ENCODE measurements around the gene PIGH.
"Not testable (repeated sequence)": the region's sequence is repeated elsewhere in the genome, so short reads cannot be mapped to it uniquely, and the experiment has no call there.

PIGH gene

DNA sequence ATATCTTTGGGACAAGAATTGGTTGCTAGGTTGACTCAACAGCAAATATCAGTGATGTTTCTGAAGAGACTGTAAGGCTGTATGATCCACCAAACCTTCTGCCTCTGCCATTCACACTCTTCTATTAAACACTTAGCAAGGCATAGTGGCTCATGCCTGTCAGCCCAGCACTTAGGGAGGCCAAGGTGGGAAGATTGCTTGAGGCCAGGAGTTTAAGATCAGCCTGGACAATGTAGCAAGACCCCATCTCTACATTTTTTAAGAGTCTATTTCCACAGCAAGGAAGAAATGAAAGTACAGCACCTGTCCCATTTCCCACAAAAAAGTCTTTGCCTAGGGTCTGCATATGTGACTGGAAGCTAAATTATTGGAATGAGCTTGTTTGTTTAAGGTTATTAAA is 27.5 kb upstream of the PIGH start:
- no peak overlapping the region for H3K9ac ChIP-seq
- H3K4me3 ChIP-seq (IDR thresholded peaks at IDR 0.05; ENCODE audit: insufficient read depth, low read depth, low read length): no peak overlapping the region
- H3K4me1 ChIP-seq (ENCODE audit: low read depth, poor library complexity, severe bottlenecking): peaks cover 7% of the 10 kb centered on the region
- no peaks in the 10 kb centered on the region for H4K20me1 ChIP-seq (ENCODE audit: insufficient read depth)
- no peak overlapping the region for H3K4me2 ChIP-seq
- TF ChIP-seq, protein P1, sequence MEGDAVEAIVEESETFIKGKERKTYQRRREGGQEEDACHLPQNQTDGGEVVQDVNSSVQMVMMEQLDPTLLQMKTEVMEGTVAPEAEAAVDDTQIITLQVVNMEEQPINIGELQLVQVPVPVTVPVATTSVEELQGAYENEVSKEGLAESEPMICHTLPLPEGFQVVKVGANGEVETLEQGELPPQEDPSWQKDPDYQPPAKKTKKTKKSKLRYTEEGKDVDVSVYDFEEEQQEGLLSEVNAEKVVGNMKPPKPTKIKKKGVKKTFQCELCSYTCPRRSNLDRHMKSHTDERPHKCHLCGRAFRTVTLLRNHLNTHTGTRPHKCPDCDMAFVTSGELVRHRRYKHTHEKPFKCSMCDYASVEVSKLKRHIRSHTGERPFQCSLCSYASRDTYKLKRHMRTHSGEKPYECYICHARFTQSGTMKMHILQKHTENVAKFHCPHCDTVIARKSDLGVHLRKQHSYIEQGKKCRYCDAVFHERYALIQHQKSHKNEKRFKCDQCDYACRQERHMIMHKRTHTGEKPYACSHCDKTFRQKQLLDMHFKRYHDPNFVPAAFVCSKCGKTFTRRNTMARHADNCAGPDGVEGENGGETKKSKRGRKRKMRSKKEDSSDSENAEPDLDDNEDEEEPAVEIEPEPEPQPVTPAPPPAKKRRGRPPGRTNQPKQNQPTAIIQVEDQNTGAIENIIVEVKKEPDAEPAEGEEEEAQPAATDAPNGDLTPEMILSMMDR (conservative IDR thresholded peaks at IDR 0.05; ENCODE audit: low read depth, low read length): no peak
- no peaks in the 10 kb centered on the region for H3K36me3 ChIP-seq (ENCODE audit: insufficient read depth)
- H3K27me3 ChIP-seq (ENCODE audit: insufficient read depth, low read depth): no peaks in the 10 kb centered on the region
- no peak overlapping the region for H3K27ac ChIP-seq
- no peaks in the 10 kb centered on the region for H3K79me2 ChIP-seq (ENCODE audit: insufficient read depth, low read depth)
- no peak overlapping the region for H2AFZ ChIP-seq (ENCODE audit: low read depth)

DNA sequence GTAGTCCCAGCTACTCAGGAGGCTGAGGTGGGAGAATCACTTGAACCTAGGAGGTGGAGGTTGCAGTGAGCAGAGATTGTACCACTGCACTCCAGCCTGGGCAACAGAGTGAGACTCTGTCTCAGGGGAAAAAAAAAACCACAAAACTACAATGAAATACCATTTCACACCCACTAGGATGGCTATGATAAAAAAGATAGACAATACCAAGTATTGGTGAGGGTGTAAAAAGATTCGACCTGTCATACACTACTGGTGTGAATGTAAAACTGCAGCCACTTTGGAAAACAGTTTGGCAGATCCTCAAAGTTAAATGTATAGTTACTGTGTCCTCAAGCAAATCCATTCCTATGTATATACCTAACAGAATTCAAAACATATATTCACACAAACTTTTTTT is 26.1 kb upstream of the PIGH start:
- H3K79me2 ChIP-seq (ENCODE audit: insufficient read depth, low read depth); H3K4me2 ChIP-seq; H3K27me3 ChIP-seq (ENCODE audit: insufficient read depth, low read depth); H3K27ac ChIP-seq; H3K4me3 ChIP-seq (IDR thresholded peaks at IDR 0.05; ENCODE audit: insufficient read depth, low read depth, low read length); H3K36me3 ChIP-seq (ENCODE audit: insufficient read depth); H3K9ac ChIP-seq; H3K4me1 ChIP-seq (ENCODE audit: low read depth, poor library complexity, severe bottlenecking); H4K20me1 ChIP-seq (ENCODE audit: insufficient read depth); H2AFZ ChIP-seq (ENCODE audit: low read depth): not testable (repeated sequence)

DNA sequence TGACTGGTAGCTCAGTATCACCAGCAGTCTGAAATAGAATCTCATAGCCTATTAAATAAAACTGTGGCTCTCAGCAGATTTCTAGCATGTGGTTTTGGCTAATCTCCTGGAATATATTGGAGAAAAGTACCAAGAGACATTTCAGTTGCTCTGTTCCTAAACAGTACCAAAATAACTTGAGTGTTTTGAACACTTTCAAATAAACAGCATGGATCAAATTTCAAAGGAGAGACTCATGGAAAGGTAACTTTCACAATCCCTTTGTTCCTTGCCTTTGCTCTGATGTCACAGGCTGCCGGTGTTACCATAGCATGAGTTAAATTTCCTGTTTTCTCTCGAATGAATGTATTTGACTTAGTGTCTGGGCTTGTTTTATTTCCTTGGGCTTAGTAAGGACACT is 23.0 kb upstream of the PIGH start:
- peaks cover 16% of the 10 kb centered on the region for H3K4me1 ChIP-seq (ENCODE audit: low read depth, poor library complexity, severe bottlenecking)
- H3K36me3 ChIP-seq (ENCODE audit: insufficient read depth): no peaks in the 10 kb centered on the region
- H3K4me2 ChIP-seq: no peak overlapping the region
- H3K9ac ChIP-seq: no peak overlapping the region
- no peak overlapping the region for H3K27ac ChIP-seq
- no peak overlapping the region for H3K4me3 ChIP-seq (IDR thresholded peaks at IDR 0.05; ENCODE audit: insufficient read depth, low read depth, low read length)
- H2AFZ ChIP-seq (ENCODE audit: low read depth): no peak overlapping the region
- H3K79me2 ChIP-seq (ENCODE audit: insufficient read depth, low read depth): no peaks in the 10 kb centered on the region
- H4K20me1 ChIP-seq (ENCODE audit: insufficient read depth): no peaks in the 10 kb centered on the region
- TF ChIP-seq, protein P1 (conservative IDR thresholded peaks at IDR 0.05; ENCODE audit: low read depth, low read length): no peak
- H3K27me3 ChIP-seq (ENCODE audit: insufficient read depth, low read depth): no peaks in the 10 kb centered on the region; the same call in 1 of the 2 replicates

DNA sequence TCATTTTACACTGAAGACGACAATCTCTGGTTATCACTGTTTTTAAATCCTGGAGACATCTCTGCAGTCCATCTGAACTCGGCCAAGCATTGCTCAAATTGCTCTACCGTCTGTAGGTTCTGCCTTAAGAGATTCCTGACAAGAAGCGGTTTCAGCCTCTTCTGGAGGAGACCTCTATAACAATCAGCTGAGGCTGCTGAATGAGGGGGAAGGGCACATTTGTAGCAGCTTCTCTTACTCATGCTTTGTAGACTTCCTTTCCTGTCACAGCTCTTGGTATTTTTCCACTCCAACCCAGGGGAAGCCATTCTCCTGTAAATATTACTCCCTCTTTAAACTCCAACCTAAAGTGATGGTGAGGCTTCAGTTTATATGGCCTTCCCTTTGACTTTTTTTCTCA is 22.6 kb upstream of the PIGH start:
- Histone ChIP-seq H4K20me1 (ENCODE audit: insufficient read depth) (no peaks in the 10 kb centered on the region), H3K27ac (no peak overlapping the region), H3K79me2 (ENCODE audit: insufficient read depth, low read depth) (no peaks in the 10 kb centered on the region), H3K9ac (no peak overlapping the region), H3K4me1 (ENCODE audit: low read depth, poor library complexity, severe bottlenecking) (peaks cover 16% of the 10 kb centered on the region), H3K36me3 (ENCODE audit: insufficient read depth) (no peaks in the 10 kb centered on the region), H2AFZ (ENCODE audit: low read depth) (no peak overlapping the region), H3K27me3 (ENCODE audit: insufficient read depth, low read depth) (no peaks in the 10 kb centered on the region; the same call in 1 of the 2 replicates), H3K4me3 (IDR thresholded peaks at IDR 0.05; ENCODE audit: insufficient read depth, low read depth, low read length) (no peak overlapping the region), H3K4me2 (no peak overlapping the region)
- TF ChIP-seq, protein P1 (conservative IDR thresholded peaks at IDR 0.05; ENCODE audit: low read depth, low read length): no peak

DNA sequence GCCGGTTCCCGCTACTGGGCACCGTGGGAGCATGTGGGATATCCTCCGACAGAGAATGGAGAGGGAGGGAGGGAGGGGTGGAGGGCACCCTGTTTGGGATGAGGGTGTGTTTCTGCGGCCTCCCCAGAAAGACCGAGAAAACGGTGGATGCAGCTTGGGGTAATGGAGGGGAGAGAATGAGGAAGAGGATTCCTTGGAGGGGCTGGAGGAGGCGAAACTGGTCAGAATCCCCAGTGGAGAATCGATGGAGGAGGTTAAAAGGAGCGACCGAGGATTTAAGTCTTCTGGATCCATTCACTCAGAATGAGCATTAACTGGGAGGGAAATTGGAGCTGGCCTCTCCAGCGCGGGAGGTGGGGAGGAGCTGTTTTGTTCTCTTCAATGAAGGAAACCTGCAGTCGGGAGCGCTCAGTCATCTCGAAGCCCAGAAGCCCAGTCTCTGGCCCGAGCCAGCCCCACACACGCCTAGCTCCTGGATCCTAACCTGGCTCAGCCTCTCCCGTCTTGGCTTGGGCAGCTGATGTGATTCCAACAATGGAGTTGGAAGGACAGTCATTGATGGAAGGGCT is 20.2 kb upstream of the PIGH start:
- Histone ChIP-seq H3K9ac (peak overlapping the region; percentile 44; the same call in 1 of the 2 replicates), H3K36me3 (ENCODE audit: insufficient read depth) (no peaks in the 10 kb centered on the region), H3K4me3 (IDR thresholded peaks at IDR 0.05; ENCODE audit: insufficient read depth, low read depth, low read length) (no peak overlapping the region), H3K27me3 (ENCODE audit: insufficient read depth, low read depth) (no peaks in the 10 kb centered on the region; the same call in 1 of the 2 replicates), H3K27ac (no peak overlapping the region), H3K4me1 (ENCODE audit: low read depth, poor library complexity, severe bottlenecking) (peaks cover 16% of the 10 kb centered on the region), H2AFZ (ENCODE audit: low read depth) (peak overlapping the region; percentile 83), H4K20me1 (ENCODE audit: insufficient read depth) (no peaks in the 10 kb centered on the region), H3K79me2 (ENCODE audit: insufficient read depth, low read depth) (no peaks in the 10 kb centered on the region), H3K4me2 (peak overlapping the region; percentile 63)
- TF ChIP-seq, protein P1 (conservative IDR thresholded peaks at IDR 0.05; ENCODE audit: low read depth, low read length): no peak

Data from KMS-11 (cell line).